K562 (cell line): ENCODE results near the gene PAQR7. TPM values are rescaled to one million over a fixed set of nuclear protein-coding genes. Genes with fewer than 3 reads are reported as not detected.

Source experiments
- BRF2 ChIP-seq: IDR thresholded peaks from 3 replicates; pipeline ENCODE4 v1.6.1; 2011; ENCODE audit warnings: borderline replicate concordance, mild to moderate bottlenecking; ENCODE audit not compliant: insufficient read length, insufficient read depth
- DPF2 ChIP-seq: fragments of 450-650 bp; IDR thresholded peaks from 2 replicates; pipeline ENCODE4 v1.6.1; 2016
- FOSL1 ChIP-seq: fragments of 200-800 bp; sonication (Bioruptor generic); conservative IDR thresholded peaks from 2 replicates; pipeline ENCODE4 v1.6.1; 2016; ENCODE audit warnings: missing genetic modification characterization, missing compliant biosample characterization
- GATA2 ChIP-seq: sonication (generic); formaldehyde crosslinking; IDR thresholded peaks from 2 replicates; pipeline ENCODE4 v1.4.0; 2020; ENCODE audit warnings: mild to moderate bottlenecking, missing genetic modification reagents
- HDAC2 ChIP-seq: fragments of 450-650 bp; IDR thresholded peaks from 2 replicates; pipeline ENCODE4 v1.6.1; 2016; ENCODE audit warnings: mild to moderate bottlenecking
- KLF13 ChIP-seq: fragments of 450-650 bp; IDR thresholded peaks from 2 replicates; pipeline ENCODE4 v1.6.1; 2016; ENCODE audit warnings: missing genetic modification characterization, low read depth, mild to moderate bottlenecking, missing compliant biosample characterization, moderate library complexity, borderline replicate concordance
- PKNOX1 ChIP-seq: fragments of 450-650 bp; IDR thresholded peaks from 2 replicates; pipeline ENCODE4 v1.6.1; 2016
- POLR2A ChIP-seq: fragments of 450-650 bp; conservative IDR thresholded peaks from 2 replicates; pipeline ENCODE4 v1.6.1; 2016
- PREB ChIP-seq: sonication (generic); formaldehyde crosslinking; IDR thresholded peaks from 2 replicates; pipeline ENCODE4 v1.8.1; 2023; ENCODE audit warnings: mild to moderate bottlenecking, missing genetic modification reagents
- RBM25 ChIP-seq: fragments of 200-400 bp; formaldehyde crosslinking; IDR thresholded peaks from 2 replicates; pipeline ENCODE4 v1.6.1; 2018; ENCODE audit warnings: low read length, low read depth, moderate library complexity; ENCODE audit not compliant: severe bottlenecking
- RCOR1 ChIP-seq, 2 experiments: IDR thresholded peaks; 2 replicates each; pipeline ENCODE4 v1.6.1; 2012; ENCODE audit warnings: low read depth in 2 of 2, low read length in 2 of 2, borderline replicate concordance in 1 of 2, improper control_type of control experiment in 1 of 2
- SIX5 ChIP-seq, 2 experiments: IDR thresholded peaks; 2 replicates each; pipeline ENCODE4 v1.6.1; 2011; ENCODE audit warnings: low read length in 2 of 2, borderline replicate concordance in 1 of 2, low read depth in 1 of 2, mild to moderate bottlenecking in 1 of 2, moderate library complexity in 1 of 2; ENCODE audit not compliant: insufficient read depth in 1 of 2
- STAG1 ChIP-seq: sonication (generic); formaldehyde crosslinking; IDR thresholded peaks from 2 replicates; pipeline ENCODE4 v1.5.0; 2020; ENCODE audit warnings: missing genetic modification reagents, borderline replicate concordance
- THAP7 ChIP-seq: fragments of 250-450 bp; sonication (Bioruptor Pico); IDR thresholded peaks from 2 replicates; pipeline ENCODE4 v1.5.0; 2021
- THRB ChIP-seq: fragments of 450-650 bp; formaldehyde crosslinking; conservative IDR thresholded peaks from 2 replicates; pipeline ENCODE4 v1.4.0; 2022; ENCODE audit warnings: mild to moderate bottlenecking, missing genetic modification characterization
- ZBTB2 ChIP-seq: fragments of 450-650 bp; IDR thresholded peaks from 2 replicates; pipeline ENCODE4 v1.6.1; 2016; ENCODE audit warnings: antibody characterized with exemption
- ZNF124 ChIP-seq: sonication (generic); formaldehyde crosslinking; IDR thresholded peaks from 2 replicates; pipeline ENCODE4 v1.8.1; 2022; ENCODE audit warnings: missing genetic modification reagents
- ZNF134 ChIP-seq: fragments of 250-450 bp; sonication (Bioruptor Pico); conservative IDR thresholded peaks from 2 replicates; pipeline ENCODE4 v1.4.0; 2020
- ZNF174 ChIP-seq: fragments of 250-450 bp; sonication (Bioruptor Pico); IDR thresholded peaks from 2 replicates; pipeline ENCODE4 v1.4.0; 2020; ENCODE audit warnings: mild to moderate bottlenecking
- ZNF175 ChIP-seq: fragments of 200-800 bp; sonication (Bioruptor generic); IDR thresholded peaks from 2 replicates; pipeline ENCODE4 v1.6.1; 2016; ENCODE audit warnings: low read depth, mild to moderate bottlenecking, missing genetic modification characterization, missing compliant biosample characterization
- ZNF354B ChIP-seq: fragments of 250-450 bp; sonication (Bioruptor Pico); IDR thresholded peaks from 2 replicates; pipeline ENCODE4 v1.4.0; 2020
- ZNF583 ChIP-seq: fragments of 250-450 bp; sonication (Bioruptor Pico); IDR thresholded peaks from 2 replicates; pipeline ENCODE4 v1.4.0; 2020
- ZNF707 ChIP-seq: fragments of 250-450 bp; sonication (Bioruptor Pico); conservative IDR thresholded peaks from 2 replicates; pipeline ENCODE4 v1.8.0; 2022; ENCODE audit warnings: inconsistent platforms, mild to moderate bottlenecking, moderate library complexity
- polyA plus RNA-seq, 8 experiments: library from polyadenylated mRNA; depleted of rRNA in 4 of 8; stranded (reverse) in 5 of 8; unstranded in 3 of 8; fragments of >200 nt; fragmentation: Nextera tagmentation in 2 of 8; fragmentation: Illumina TruSeq in 1 of 8; extraction: Ambion mirVana in 2 of 8; extraction: Trizol in 1 of 8; gene quantifications; 2 replicates each; pipeline versions ENCODE4 v1.2.1 to v1.2.3, GENCODE V29; 2011 to 2014; ENCODE audit warnings: inconsistent platforms in 1 of 8, missing spikeins in 1 of 8
- total RNA-seq, 7 experiments: library from RNA; depleted of rRNA in 6 of 7; stranded (reverse); fragments of >200 nt in 6 of 7; fragmentation: Illumina TruSeq in 2 of 7; extraction: Trizol in 2 of 7; gene quantifications; 2 replicates each; pipeline versions ENCODE4 v1.2.1 to v1.2.3, GENCODE V29; 2011 to 2021; ENCODE audit warnings: low replicate concordance in 1 of 7

PAQR7 gene
- total and polyA plus RNA-seq, 9 of the 15 experiments (the other 6 are each of a cell fraction or from before 2014, with no cell fraction given) = 1.1 to 5.2 (median 2.6) TPM

GRCh38 chr1:25917996-25918395 is 42.5 kb upstream of the PAQR7 start (continued):
- no peak for TF ChIP-seq RBM25
- no peak for TF ChIP-seq PREB (CRISPR knock-in tag)
- TF ChIP-seq BRF2 = no peak
- no peak for TF ChIP-seq STAG1
- no peak for TF ChIP-seq ZBTB2
- no peak for TF ChIP-seq ZNF174
- no peak for TF ChIP-seq ZNF583 (CRISPR knock-in tag)
- TF ChIP-seq ZNF175 (CRISPR knock-in tag) = 0 out of 2 replicates have a peak, but pooled peaks have one; percentile 52
- TF ChIP-seq THAP7 = no peak
- TF ChIP-seq DPF2 = peak; percentile 68
- TF ChIP-seq KLF13 (tag) = no peak
- TF ChIP-seq ZNF354B = no peak
- no peak for TF ChIP-seq FOSL1 (tag)
- TF ChIP-seq HDAC2 = 0 out of 2 replicates have a peak, but pooled peaks have one; percentile 24
- no peak for TF ChIP-seq ZNF707
- TF ChIP-seq THRB (CRISPR knock-in tag) = no peak
- TF ChIP-seq ZNF134 (CRISPR knock-in tag) = no peak
- no peak for TF ChIP-seq ZNF124
- TF ChIP-seq PKNOX1 = peak; percentile 63
- no peak for TF ChIP-seq GATA2 (CRISPR knock-in tag)
- TF ChIP-seq RCOR1 (IDR thresholded peaks at IDR 0.05; ENCODE audit: borderline replicate concordance in 1 of 2, low read depth in 2 of 2, low read length in 2 of 2) = peak in 1 of 2 experiments; percentile 82; a peak in 1 of 4 replicates
- no peak for TF ChIP-seq SIX5 (IDR thresholded peaks at IDR 0.05; ENCODE audit: borderline replicate concordance in 1 of 2, insufficient read depth in 1 of 2, low read depth in 1 of 2, low read length in 2 of 2)
- no peak for TF ChIP-seq POLR2A
